HK-2 (cell line): Measurements from ENCODE around the gene ZSWIM2.
"Not testable (repeated sequence)": the region's sequence is repeated elsewhere in the genome, so short reads cannot be mapped to it uniquely, and the experiment has no call there.

Source experiments
- DNase-seq: peaks from one replicate; pipeline ENCODE4 v3.0.0-alpha.2; 2018; ENCODE audit not compliant: unreplicated experiment

The ZSWIM2 gene, protein sequence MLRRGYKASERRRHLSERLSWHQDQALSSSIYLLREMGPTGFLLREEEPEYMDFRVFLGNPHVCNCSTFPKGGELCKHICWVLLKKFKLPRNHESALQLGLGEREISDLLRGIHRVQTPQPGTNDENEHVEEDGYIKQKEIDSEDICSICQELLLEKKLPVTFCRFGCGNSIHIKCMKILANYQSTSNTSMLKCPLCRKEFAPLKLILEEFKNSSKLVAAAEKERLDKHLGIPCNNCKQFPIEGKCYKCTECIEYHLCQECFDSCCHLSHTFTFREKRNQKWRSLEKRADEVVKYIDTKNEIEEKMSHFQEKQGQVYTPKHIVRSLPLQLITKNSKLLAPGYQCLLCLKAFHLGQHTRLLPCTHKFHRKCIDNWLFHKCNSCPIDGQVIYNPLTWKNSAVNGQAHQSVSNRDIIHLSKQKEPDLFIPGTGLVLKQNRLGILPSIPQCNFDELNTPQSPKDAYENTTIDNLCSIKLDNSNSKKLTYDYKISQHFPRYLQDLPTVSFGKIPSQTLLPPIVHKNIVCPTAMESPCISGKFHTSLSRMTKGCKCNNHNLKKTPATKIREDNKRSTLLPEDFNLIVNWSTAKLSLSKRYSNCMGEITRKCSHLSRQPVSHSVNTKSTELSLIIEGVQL

GRCh38 chr2:186848873-186849578 is at the start of gene ZSWIM2:
ZSWIM2 (minus strand) TSS chr2:186849170; CDS start chr2:186849130, 40 bp downstream.
- DNase-seq = peak; percentile 72

- DNase-seq = not testable (repeated sequence)
Measured at GRCh38 chr2:186896220-186896619, 47.2 kb upstream of the ZSWIM2 start.

DNA sequence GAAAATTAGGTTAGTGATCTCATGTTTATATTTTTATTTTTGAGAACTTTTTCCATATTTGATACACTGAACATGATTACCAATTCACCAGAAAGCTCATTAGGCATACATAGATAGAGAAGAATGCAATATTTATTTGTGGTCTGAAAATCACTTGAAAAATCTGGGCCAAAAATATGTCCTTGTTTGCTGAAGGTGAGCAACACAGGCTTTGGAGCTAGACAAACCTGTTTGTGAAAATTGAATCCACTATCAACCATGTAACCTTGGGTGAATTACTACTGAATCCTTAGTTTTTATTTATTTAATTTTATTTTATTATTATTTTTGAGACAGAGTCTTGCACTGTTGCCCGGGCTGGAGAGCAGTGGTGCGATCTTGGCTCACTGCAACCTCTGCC is 46.5 kb upstream of the ZSWIM2 start:
- DNase-seq = no peak

- no peak for DNase-seq
Measured at GRCh38 chr2:186894478-186894877, 45.5 kb upstream of the ZSWIM2 start.

DNA sequence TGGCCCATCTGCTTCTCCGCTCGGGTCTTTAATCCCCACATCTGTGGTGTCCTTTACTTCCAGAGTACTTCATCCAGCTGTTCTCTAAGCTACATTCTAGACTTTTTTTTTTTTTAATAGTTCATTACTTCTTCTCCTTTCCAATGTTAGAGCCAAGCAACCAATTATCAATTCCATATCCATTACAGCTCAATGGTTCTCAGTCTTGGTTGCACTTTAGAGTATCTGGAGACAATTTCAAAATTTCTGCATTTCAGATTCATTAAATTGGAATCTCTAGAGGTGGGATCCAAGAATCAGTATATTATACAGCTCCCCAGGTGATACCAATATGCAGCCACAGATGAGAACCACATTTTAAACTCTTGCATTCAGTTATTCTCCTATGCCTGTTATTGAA is 43.9 kb upstream of the ZSWIM2 start:
- no peak for DNase-seq

DNA sequence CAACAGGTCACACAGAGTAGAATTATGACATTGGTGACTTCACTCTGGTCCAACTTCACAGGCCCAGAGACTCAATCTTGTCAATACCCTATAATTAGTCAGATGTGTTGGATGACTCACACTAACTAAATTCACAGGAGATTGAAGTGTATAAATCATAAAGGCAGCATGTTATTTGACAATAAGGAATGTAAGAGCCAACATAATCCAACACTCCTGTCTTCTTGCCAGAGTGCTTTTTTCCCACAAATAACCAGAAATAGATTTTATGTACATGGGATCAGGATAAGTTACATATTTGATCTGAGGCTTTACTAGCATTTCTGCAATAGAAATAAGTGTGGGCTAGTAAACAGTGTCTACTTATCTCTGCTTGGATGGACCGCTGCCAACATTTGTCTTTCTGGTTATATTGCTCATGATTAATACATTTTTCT is 42.2 kb upstream of the ZSWIM2 start:
- DNase-seq = no peak

GRCh38 chr2:186889101-186889879 is 40.3 kb upstream of the ZSWIM2 start:
- DNase-seq = no peak

- no peak for DNase-seq
Measured at GRCh38 chr2:186887107-186888090, 38.4 kb upstream of the ZSWIM2 start.

DNA sequence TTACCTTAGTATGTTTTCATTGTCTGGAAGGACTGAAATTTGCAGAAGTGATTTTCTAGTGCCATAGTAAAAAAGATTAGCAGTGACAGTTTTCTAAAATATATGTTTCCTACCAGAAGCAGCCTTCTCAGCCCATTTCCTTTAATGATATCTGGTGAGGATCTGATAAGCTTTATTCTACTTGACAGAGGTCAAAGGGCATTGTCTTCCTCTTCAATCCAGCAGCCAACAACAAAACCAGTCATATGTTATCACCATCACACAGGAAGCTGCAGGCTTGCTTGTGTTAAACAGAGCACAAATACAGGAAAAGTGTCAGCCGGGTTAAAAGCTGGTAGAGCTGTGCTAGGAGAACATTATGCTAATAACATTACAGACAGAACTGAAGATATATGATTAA is 35.6 kb upstream of the ZSWIM2 start:
- no peak for DNase-seq

GRCh38 chr2:186883666-186884065 is 34.7 kb upstream of the ZSWIM2 start:
- no peak for DNase-seq

- DNase-seq = no peak
Measured at GRCh38 chr2:186882511-186883071, 33.6 kb upstream of the ZSWIM2 start.

DNA sequence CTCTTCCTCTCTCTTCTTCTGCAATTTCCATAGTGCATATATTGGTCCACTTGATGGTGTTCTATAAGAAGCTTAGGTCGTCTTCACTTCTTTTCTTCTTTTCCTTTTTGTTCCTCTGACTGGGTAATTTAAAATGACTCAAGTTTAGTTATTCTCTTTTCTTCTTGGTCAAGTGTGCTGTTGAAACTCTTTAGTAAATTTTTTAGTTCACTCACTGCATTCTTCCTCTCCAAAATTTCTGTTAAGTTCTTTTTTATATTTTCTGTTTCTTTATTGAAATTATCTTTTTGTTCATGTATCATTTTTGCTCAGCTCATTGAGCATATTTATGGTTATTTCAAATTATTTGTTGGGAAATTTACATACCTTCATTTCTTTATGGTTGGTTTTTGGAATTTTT is 32.7 kb upstream of the ZSWIM2 start:
- no peak for DNase-seq

DNA sequence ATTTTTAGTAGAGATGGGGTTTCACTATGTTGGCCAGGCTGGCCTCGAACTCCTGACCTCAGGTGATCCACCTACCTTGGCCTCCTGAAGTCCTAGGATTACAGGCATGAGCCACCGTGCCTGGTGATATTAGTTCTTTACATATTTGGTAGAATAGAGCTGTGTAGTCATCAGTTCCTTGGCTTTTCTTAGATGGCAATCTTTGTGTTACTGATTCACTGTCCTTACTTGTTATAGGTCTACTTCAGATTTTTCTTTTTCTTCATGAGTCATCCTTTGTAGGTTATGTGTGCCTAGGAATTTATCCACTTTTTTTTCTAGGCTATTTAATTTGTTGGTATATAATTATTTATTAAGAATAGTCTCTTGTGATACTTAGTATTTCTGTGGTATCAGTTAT is 30.3 kb upstream of the ZSWIM2 start:
- no peak for DNase-seq

- DNase-seq = no peak
Measured at GRCh38 chr2:186874713-186875112, 25.7 kb upstream of the ZSWIM2 start.

- no peak for DNase-seq
Measured at GRCh38 chr2:186871881-186872280, 22.9 kb upstream of the ZSWIM2 start.

GRCh38 chr2:186868344-186868743 is 19.4 kb upstream of the ZSWIM2 start:
- DNase-seq = no peak

GRCh38 chr2:186862869-186863709 is 14.1 kb upstream of the ZSWIM2 start:
- DNase-seq = no peak

DNA sequence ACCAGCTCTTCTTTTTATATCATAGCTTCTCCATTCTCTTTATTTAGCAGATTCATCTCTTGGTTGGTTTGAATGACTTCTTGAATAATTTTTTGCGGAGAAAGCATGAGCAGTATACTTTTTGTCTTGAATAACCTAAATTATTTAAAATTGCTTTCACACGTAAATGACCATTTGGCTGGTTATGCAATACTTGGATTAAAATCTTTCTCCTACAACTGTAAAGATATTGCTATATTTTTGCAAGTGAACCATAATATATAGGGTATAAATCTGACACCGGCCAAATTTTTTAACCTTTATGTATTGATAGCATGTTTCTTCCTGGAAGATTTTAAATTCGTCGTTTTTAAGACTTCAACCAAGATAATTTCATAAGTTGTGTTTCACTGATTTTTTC is 6.2 kb upstream of the ZSWIM2 start:
- DNase-seq = no peak

DNA sequence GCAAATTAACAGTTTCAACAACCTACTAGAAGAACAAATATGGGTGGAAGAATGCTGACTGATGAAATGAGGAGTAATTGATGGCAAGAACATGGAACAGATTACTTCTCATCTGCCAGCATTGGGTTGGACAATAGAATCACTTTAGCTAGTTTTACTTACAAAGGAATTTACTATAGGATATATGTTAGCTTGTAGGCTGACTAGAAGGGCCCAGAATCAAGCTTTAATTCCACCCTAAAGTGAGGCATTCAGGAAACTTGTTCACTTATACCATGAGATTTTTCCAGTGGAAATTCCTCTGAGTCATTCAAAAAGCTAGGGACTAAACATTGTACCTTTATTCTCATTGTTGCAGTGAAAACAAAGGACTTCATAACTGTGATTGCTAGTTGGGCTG is 5.0 kb upstream of the ZSWIM2 start:
- no peak for DNase-seq
